ENCODE data around the gene VASH2.
"Not testable (repeated sequence)": the region's sequence is repeated elsewhere in the genome, so short reads cannot be mapped to it uniquely, and the experiment has no call there.

Gene VASH2

DNA sequence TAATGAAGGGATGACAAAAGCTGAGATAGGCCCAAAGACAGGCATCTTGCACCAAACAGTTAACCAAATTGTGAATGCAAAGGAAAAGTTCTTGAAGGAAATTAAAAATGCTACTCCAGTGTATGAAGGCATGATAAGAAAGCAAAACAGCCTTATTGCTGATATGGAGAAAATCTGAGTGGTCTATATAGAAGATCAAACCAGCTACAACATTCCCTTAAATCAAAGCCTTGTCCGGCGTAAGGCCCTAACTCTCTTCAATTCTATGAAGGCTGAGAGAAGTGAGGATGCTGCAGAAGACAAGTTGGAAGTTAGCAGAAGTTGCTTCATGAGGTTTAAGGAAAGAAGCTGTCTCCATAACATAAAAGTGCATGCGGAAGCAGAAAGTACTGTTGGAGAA, 69.7 kb downstream of the VASH2 start:
- no peak for DNase-seq (ENCODE audit: low read depth in 1 of 2, low spot score in 1 of 2)

- DNase-seq (ENCODE audit: low read depth in 1 of 2, low spot score in 1 of 2), result not testable (repeated sequence)
These were observed 76.7 kb downstream of the VASH2 start for GRCh38 chr1:213027024-213027423.

DNA sequence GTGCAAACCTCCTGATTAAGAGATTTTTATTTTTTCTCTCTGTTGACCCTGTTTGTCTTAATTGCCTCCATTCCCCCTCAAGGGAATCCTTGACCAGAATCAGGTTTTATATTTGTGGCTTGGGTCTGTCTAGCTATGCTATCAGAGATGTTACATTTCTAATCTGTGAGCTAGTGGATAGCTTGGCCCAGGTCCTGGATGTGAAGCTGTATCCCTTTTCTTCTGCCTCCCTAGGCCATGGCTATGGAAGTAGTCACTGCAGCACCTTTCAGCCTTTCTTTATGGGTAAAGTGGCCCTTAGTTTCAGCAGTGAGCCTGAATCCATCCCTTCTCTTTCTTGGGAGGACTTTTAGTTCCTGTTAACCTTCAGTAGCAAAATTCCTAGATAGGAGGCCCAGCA, 82.3 kb downstream of the VASH2 start:
- no peak for DNase-seq (ENCODE audit: low read depth in 1 of 2, low spot score in 1 of 2)

DNA sequence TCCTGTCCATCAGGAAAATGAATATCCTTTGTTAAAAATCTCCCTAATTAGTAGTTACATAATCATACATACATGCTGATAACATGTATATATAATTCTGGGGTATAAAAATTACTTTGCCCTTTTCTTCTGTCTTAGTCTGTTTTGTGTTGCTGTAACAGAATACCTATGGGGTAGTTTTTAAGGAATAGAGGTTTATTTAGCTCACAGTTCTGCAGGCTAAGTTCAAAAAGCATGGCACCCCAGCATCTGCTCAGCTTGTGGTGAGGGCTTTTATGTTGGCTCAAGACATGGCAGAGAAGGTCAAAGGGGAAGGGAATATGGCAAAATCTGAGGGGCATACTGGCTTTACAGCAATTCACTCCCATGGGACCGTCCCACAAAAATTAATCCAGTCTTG, 84.4 kb downstream of the VASH2 start:
- DNase-seq (ENCODE audit: low read depth in 1 of 2, low spot score in 1 of 2), result no peak

DNA sequence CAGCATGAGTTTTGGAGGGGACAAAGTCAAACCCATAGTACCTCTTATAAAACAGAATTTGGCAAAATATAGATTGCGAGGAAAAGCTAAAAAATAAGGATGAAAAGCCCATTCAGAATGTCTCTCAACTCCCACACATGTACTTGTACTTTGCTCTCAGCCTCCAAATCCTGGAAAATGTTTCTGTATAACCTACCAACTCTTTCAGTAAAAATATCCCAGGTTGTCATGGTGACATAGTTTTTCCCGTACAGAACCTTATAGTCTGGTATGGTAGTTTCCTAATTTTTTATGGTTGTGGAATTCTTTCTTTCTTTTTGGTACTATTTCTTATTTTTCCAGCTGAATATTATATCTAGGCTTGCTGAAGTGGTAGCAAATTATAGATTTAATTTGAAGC, 85.2 kb downstream of the VASH2 start:
- no peak for DNase-seq (ENCODE audit: low read depth in 1 of 2, low spot score in 1 of 2)

Measured in activated T-helper 1 cell treated with anti-CD3 and anti-CD28 coated beads, Interleukin-2, amount 50 U/mL, for 16 hours (primary cell).